ENCODE data around the gene CRYBA1. TPM values are rescaled to one million over a fixed set of nuclear protein-coding genes. Genes with fewer than 3 reads are reported as not detected.

CRYBA1 gene
- total RNA-seq, 1 donor from 2014 or later: not detected

- no peak for DNase-seq
Observed at GRCh38 chr17:29283496-29283895, 36.8 kb downstream of the CRYBA1 start.

GRCh38 chr17:29283961-29284360, 37.3 kb downstream of the CRYBA1 start:
- DNase-seq: no peak

- no peak for DNase-seq
Observed at GRCh38 chr17:29289852-29290251, 43.2 kb downstream of the CRYBA1 start.

- DNase-seq: peak; percentile 52
Observed at GRCh38 chr17:29291163-29291752, 44.6 kb downstream of the CRYBA1 start.

- DNase-seq: no peak
Observed at GRCh38 chr17:29292071-29292991, 45.7 kb downstream of the CRYBA1 start.

GRCh38 chr17:29292992-29293889, 46.6 kb downstream of the CRYBA1 start:
- no peak for DNase-seq

- DNase-seq: peak; percentile 99
Observed at GRCh38 chr17:29293890-29294579, 47.4 kb downstream of the CRYBA1 start, which contains the start of gene NUFIP2. TSS of gene NUFIP2 (minus strand) at chr17:29294148. CDS start at chr17:29294059, 89 bp downstream.

- peak; percentile 54 for DNase-seq
Observed at GRCh38 chr17:29294580-29294900, 47.9 kb downstream of the CRYBA1 start.

- DNase-seq: no peak
Observed at GRCh38 chr17:29295420-29295819, 48.8 kb downstream of the CRYBA1 start.

GRCh38 chr17:29299031-29299430, 52.4 kb downstream of the CRYBA1 start:
- no peak for DNase-seq

GRCh38 chr17:29303386-29303785, 56.7 kb downstream of the CRYBA1 start:
- no peak for DNase-seq

Other genes with a start within 250 kb of the CRYBA1 start
- gene SEZ6, start 240.8 kb upstream of the CRYBA1 start, total RNA-seq: 0.30 TPM
- 0.20 TPM for gene PIPOX, start 203.7 kb upstream of the CRYBA1 start, total RNA-seq
- gene MYO18A, start 66.5 kb upstream of the CRYBA1 start, total RNA-seq: 53.9 TPM
- gene NUFIP2, start 47.3 kb downstream of the CRYBA1 start, total RNA-seq: 41.3 TPM
- gene TAOK1, start 143.5 kb downstream of the CRYBA1 start, total RNA-seq: 57.8 TPM